HepG2 (cell line): ENCODE data around the gene SLX9. TPM values are rescaled to one million over a fixed set of nuclear protein-coding genes. Genes with fewer than 3 reads are reported as not detected.

Experiments
- BRD4 ChIP-seq: sonication (generic); formaldehyde crosslinking; IDR thresholded peaks from 2 replicates; pipeline ENCODE4 v1.4.0; 2020; ENCODE audit warnings: missing genetic modification reagents
- CCDC6 ChIP-seq: sonication (generic); formaldehyde crosslinking; IDR thresholded peaks from 2 replicates; pipeline ENCODE4 v1.8.1; 2022; ENCODE audit warnings: mild to moderate bottlenecking, missing genetic modification reagents, moderate library complexity
- DNMT1 ChIP-seq: sonication (generic); formaldehyde crosslinking; IDR thresholded peaks from 2 replicates; pipeline ENCODE4 v1.5.1; 2020; ENCODE audit warnings: mild to moderate bottlenecking, missing genetic modification reagents
- FOSL1 ChIP-seq: sonication (generic); formaldehyde crosslinking; IDR thresholded peaks from 2 replicates; pipeline ENCODE4 v1.9.0; 2021; ENCODE audit warnings: missing genetic modification reagents, borderline replicate concordance
- FOSL2 ChIP-seq: sonication (generic); formaldehyde crosslinking; IDR thresholded peaks from 2 replicates; pipeline ENCODE4 v1.4.0; 2020; ENCODE audit warnings: missing genetic modification reagents
- FOXM1 ChIP-seq: sonication (generic); formaldehyde crosslinking; IDR thresholded peaks from 2 replicates; pipeline ENCODE4 v1.5.0; 2020; ENCODE audit warnings: missing genetic modification reagents
- HDAC2 ChIP-seq: sonication (generic); formaldehyde crosslinking; IDR thresholded peaks from 2 replicates; pipeline ENCODE4 v1.4.0; 2020; ENCODE audit warnings: missing genetic modification reagents
- HOXA3 ChIP-seq: sonication (generic); formaldehyde crosslinking; IDR thresholded peaks from 2 replicates; pipeline ENCODE4 v1.5.0; 2020; ENCODE audit warnings: missing genetic modification reagents
- IRX3 ChIP-seq: sonication (generic); formaldehyde crosslinking; IDR thresholded peaks from 2 replicates; pipeline ENCODE4 v1.8.1; 2023; ENCODE audit warnings: mild to moderate bottlenecking, low read depth, missing genetic modification reagents, borderline replicate concordance
- KDM1A ChIP-seq: IDR thresholded peaks from 2 replicates; pipeline ENCODE4 v1.6.1; 2016; ENCODE audit warnings: missing compliant biosample characterization
- NFIB ChIP-seq: sonication (generic); formaldehyde crosslinking; IDR thresholded peaks from 2 replicates; pipeline ENCODE4 v1.9.0; 2021; ENCODE audit warnings: missing genetic modification reagents, mild to moderate bottlenecking, borderline replicate concordance
- NONO ChIP-seq, 2 experiments: fragments of 450-650 bp in 1 of 2; sonication (generic) in 1 of 2; formaldehyde crosslinking in 1 of 2; IDR thresholded peaks in 1 of 2; conservative IDR thresholded peaks in 1 of 2; 2 replicates each; pipeline versions ENCODE4 v1.6.1 to v1.8.0; 2017 to 2022; ENCODE audit warnings: mild to moderate bottlenecking in 1 of 2, missing genetic modification reagents in 1 of 2, moderate library complexity in 1 of 2
- RBFOX2 ChIP-seq: fragments of 200-400 bp; formaldehyde crosslinking; IDR thresholded peaks from 2 replicates; pipeline ENCODE4 v1.6.1; 2017; ENCODE audit warnings: low read depth, mild to moderate bottlenecking, low read length
- SOX13 ChIP-seq, 3 experiments: fragments of 450-650 bp in 1 of 3; sonication (generic) in 1 of 3; formaldehyde crosslinking in 1 of 3; IDR thresholded peaks in 2 of 3; conservative IDR thresholded peaks in 1 of 3; 2 replicates each; pipeline versions ENCODE4 v1.5.0 to v1.6.1; 2016 to 2020; ENCODE audit warnings: antibody characterized with exemption in 1 of 3, mild to moderate bottlenecking in 1 of 3, missing compliant biosample characterization in 1 of 3, missing genetic modification reagents in 1 of 3, moderate library complexity in 1 of 3
- U2AF1 ChIP-seq: fragments of 200-400 bp; formaldehyde crosslinking; optimal IDR thresholded peaks from 2 replicates; pipeline ENCODE3; 2017; ENCODE audit warnings: mild to moderate bottlenecking, low read depth, low read length
- ZNF30 ChIP-seq: sonication (generic); formaldehyde crosslinking; IDR thresholded peaks from 2 replicates; pipeline ENCODE4 v1.5.0; 2020; ENCODE audit warnings: mild to moderate bottlenecking, missing genetic modification reagents
- ZNF317 ChIP-seq: sonication (generic); formaldehyde crosslinking; IDR thresholded peaks from 2 replicates; pipeline ENCODE4 v1.5.0; 2020; ENCODE audit warnings: mild to moderate bottlenecking, missing genetic modification reagents
- polyA plus RNA-seq, 8 experiments: library from polyadenylated mRNA; depleted of rRNA in 3 of 8; stranded (reverse) in 7 of 8; unstranded in 1 of 8; fragments of >200 nt; fragmentation: Illumina TruSeq in 4 of 8; extraction: Trizol in 4 of 8; gene quantifications; 2 replicates each; pipeline versions ENCODE4 v1.2.1 to v1.2.3, GENCODE V29; 2011 to 2016; ENCODE audit warnings: low read depth in 4 of 8, missing spikeins in 1 of 8, mixed read lengths in 1 of 8; ENCODE audit not compliant: insufficient read depth in 1 of 8
- total RNA-seq, 5 experiments: library from RNA; depleted of rRNA; stranded (reverse); fragments of >200 nt; fragmentation: Illumina TruSeq; extraction: Trizol; gene quantifications; 2 replicates each; pipeline ENCODE4 v1.2.3, GENCODE V29; 2016; ENCODE audit warnings: low read depth in 1 of 5
- TF ChIP-seq, protein P1 (sequence below): sonication (generic); formaldehyde crosslinking; IDR thresholded peaks from 2 replicates; pipeline ENCODE4 v1.4.0; 2020; ENCODE audit warnings: missing genetic modification reagents; ENCODE audit errors: not compliant biosample characterization
- TF ChIP-seq, protein P2 (sequence below): sonication (generic); formaldehyde crosslinking; IDR thresholded peaks from 2 replicates; pipeline ENCODE4 v1.5.1; 2020; ENCODE audit warnings: missing genetic modification reagents, mild to moderate bottlenecking, borderline replicate concordance
- TF ChIP-seq, protein P3 (sequence below): sonication (generic); formaldehyde crosslinking; IDR thresholded peaks from 2 replicates; pipeline ENCODE4 v1.4.0; 2020; ENCODE audit warnings: missing genetic modification reagents
- TF ChIP-seq, protein P4 (sequence below): IDR thresholded peaks from 2 replicates; pipeline ENCODE4 v1.6.1; 2016; ENCODE audit warnings: mild to moderate bottlenecking
- TF ChIP-seq, protein P5 (sequence below): sonication (generic); formaldehyde crosslinking; IDR thresholded peaks from 2 replicates; pipeline ENCODE4 v1.4.0; 2020; ENCODE audit warnings: missing genetic modification reagents

SLX9 gene
- total and polyA plus RNA-seq, 2 of the 13 experiments (the other 11 are each of a cell fraction or from before 2014, with no cell fraction given) = 21.0 to 47.1 TPM

DNA sequence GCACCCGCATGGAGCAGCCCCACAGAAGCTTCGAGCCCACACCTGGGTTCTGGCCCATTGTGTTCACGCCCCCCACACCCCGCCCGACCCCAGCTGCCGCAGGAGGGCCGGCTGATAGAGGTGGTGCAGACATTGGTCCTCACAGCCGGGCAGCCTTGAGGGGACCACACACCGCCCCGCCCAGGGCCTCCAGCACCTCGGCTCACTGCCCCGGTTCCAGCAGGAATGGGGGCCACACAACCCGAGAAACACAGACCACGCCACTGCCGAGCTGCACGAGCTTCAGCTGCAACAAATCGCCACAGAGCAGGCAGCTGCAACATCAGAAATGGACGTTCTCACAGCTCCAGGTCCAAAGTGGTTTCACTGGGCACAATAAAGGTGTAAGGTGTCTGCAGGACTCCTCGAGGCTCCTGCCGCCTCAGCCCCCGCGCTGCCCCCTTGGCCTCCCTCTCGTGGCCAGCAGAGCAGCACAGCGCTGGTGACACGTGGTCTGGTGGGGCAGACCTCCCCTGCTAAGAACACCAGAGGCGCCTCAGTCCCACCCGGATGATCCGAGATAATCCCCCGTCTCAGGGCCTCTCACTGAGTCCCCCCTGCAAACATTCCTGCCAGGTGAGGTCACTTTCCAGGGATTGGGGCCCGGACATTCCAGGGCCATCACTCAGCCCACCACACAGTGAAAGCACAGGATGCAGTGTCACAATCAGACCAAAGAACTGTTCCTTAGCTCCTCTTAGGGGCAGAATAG lies 72.3 kb downstream of the SLX9 start (continued):
- TF ChIP-seq HDAC2 (CRISPR knock-in tag) (peak; percentile 91), ZNF30 (CRISPR knock-in tag) (0 out of 2 replicates have a peak, but pooled peaks have one; percentile 74), FOSL1 (CRISPR knock-in tag) (peak; percentile 92), ZNF317 (CRISPR knock-in tag) (peak; percentile 55), HOXA3 (peak; percentile 54), CCDC6 (CRISPR knock-in tag) (peak; percentile 40; the same call in 1 of the 2 replicates), BRD4 (CRISPR knock-in tag) (peak; percentile 78), U2AF1 (no peak), KDM1A (0 out of 2 replicates have a peak, but pooled peaks have one; percentile 20), IRX3 (CRISPR knock-in tag) (peak; percentile 30; the same call in 1 of the 2 replicates), FOXM1 (CRISPR knock-in tag) (no peak), NONO (IDR thresholded peaks at IDR 0.05) (no peak), NONO (CRISPR knock-in tag; conservative IDR thresholded peaks at IDR 0.05) (peak; percentile 29; the same call in 1 of the 2 replicates), RBFOX2 (no peak), FOSL2 (CRISPR knock-in tag) (peak; percentile 99), NFIB (CRISPR knock-in tag) (no peak), DNMT1 (CRISPR knock-in tag) (no peak), SOX13 (IDR thresholded peaks at IDR 0.05) (no peak), SOX13 (CRISPR knock-in tag; conservative IDR thresholded peaks at IDR 0.05 in 1 of 2, IDR thresholded peaks at IDR 0.05 in 1 of 2) (peak in 1 of 2 experiments; percentile 76; a peak in 2 of 4 replicates)
- TF ChIP-seq, protein P1, sequence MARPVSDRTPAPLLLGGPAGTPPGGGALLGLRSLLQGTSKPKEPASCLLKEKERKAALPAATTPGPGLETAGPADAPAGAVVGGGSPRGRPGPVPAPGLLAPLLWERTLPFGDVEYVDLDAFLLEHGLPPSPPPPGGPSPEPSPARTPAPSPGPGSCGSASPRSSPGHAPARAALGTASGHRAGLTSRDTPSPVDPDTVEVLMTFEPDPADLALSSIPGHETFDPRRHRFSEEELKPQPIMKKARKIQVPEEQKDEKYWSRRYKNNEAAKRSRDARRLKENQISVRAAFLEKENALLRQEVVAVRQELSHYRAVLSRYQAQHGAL (CRISPR knock-in tag) = peak; percentile 86
- TF ChIP-seq, protein P2, sequence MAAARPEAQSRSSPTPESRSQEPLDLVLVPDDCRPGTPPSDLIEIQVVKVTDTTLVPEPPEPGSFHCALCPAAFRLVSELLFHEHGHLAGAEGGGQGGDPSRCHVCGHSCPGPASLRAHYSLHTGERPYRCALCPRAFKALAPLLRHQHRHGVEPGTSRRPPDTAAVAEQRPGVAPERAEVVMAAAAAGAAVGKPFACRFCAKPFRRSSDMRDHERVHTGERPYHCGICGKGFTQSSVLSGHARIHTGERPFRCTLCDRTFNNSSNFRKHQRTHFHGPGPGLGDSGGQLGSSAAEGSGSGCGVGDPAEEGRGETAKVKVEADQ (CRISPR knock-in tag) = peak; percentile 17; the same call in 1 of the 2 replicates
- TF ChIP-seq, protein P3, sequence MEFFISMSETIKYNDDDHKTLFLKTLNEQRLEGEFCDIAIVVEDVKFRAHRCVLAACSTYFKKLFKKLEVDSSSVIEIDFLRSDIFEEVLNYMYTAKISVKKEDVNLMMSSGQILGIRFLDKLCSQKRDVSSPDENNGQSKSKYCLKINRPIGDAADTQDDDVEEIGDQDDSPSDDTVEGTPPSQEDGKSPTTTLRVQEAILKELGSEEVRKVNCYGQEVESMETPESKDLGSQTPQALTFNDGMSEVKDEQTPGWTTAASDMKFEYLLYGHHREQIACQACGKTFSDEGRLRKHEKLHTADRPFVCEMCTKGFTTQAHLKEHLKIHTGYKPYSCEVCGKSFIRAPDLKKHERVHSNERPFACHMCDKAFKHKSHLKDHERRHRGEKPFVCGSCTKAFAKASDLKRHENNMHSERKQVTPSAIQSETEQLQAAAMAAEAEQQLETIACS (CRISPR knock-in tag) = 0 out of 2 replicates have a peak, but pooled peaks have one; percentile 30
- TF ChIP-seq, protein P4, sequence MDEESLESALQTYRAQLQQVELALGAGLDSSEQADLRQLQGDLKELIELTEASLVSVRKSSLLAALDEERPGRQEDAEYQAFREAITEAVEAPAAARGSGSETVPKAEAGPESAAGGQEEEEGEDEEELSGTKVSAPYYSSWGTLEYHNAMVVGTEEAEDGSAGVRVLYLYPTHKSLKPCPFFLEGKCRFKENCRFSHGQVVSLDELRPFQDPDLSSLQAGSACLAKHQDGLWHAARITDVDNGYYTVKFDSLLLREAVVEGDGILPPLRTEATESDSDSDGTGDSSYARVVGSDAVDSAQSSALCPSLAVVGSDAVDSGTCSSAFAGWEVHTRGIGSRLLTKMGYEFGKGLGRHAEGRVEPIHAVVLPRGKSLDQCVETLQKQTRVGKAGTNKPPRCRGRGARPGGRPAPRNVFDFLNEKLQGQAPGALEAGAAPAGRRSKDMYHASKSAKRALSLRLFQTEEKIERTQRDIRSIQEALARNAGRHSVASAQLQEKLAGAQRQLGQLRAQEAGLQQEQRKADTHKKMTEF (CRISPR knock-in tag) = peak; percentile 50; the same call in 1 of the 2 replicates
- TF ChIP-seq, protein P5, sequence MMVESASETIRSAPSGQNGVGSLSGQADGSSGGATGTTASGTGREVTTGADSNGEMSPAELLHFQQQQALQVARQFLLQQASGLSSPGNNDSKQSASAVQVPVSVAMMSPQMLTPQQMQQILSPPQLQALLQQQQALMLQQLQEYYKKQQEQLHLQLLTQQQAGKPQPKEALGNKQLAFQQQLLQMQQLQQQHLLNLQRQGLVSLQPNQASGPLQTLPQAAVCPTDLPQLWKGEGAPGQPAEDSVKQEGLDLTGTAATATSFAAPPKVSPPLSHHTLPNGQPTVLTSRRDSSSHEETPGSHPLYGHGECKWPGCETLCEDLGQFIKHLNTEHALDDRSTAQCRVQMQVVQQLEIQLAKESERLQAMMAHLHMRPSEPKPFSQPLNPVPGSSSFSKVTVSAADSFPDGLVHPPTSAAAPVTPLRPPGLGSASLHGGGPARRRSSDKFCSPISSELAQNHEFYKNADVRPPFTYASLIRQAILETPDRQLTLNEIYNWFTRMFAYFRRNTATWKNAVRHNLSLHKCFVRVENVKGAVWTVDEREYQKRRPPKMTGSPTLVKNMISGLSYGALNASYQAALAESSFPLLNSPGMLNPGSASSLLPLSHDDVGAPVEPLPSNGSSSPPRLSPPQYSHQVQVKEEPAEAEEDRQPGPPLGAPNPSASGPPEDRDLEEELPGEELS (CRISPR knock-in tag) = peak; percentile 78
